Smooth muscle cell (in vitro differentiated cells): ENCODE data around the gene VN1R5. TPM values are rescaled to one million over a fixed set of nuclear protein-coding genes. Genes with fewer than 3 reads are reported as not detected.
A peak's percentile ranks its signal among the peaks of the same experiment; 100 is the strongest.
"Not testable (repeated sequence)": the region's sequence is repeated elsewhere in the genome, so short reads cannot be mapped to it uniquely, and the experiment has no call there.

Experiments
- DNase-seq: peaks from one replicate; lab custom pipeline; 2025; ENCODE audit not compliant: unreplicated experiment; lab: John Stamatoyannopoulos, UW
- H2AFZ ChIP-seq: fragments of 200-600 bp; sonication (generic); 2 replicates; pipeline ENCODE4 v1.6.0; 2016; ENCODE audit warnings: antibody characterized with exemption, low read depth, mild to moderate bottlenecking
- H3F3A ChIP-seq: fragments of 200-600 bp; sonication (generic); 2 replicates; pipeline ENCODE4 v1.6.0; 2017; ENCODE audit warnings: antibody characterized with exemption, low read depth
- H3K27ac ChIP-seq: fragments of 200-600 bp; sonication (generic); 2 replicates; pipeline ENCODE4 v1.5.1; 2016; ENCODE audit warnings: low read depth, mild to moderate bottlenecking
- H3K27me3 ChIP-seq: fragments of 200-600 bp; sonication (generic); 2 replicates; pipeline ENCODE4 v1.6.1; 2016; ENCODE audit warnings: low read depth, mild to moderate bottlenecking
- H3K36me3 ChIP-seq: fragments of 200-600 bp; sonication (generic); 2 replicates; pipeline ENCODE4 v1.5.1; 2016; ENCODE audit warnings: low read depth
- H3K4me1 ChIP-seq: fragments of 200-600 bp; sonication (generic); 2 replicates; pipeline ENCODE4 v1.5.1; 2016; ENCODE audit warnings: low read depth
- H3K4me2 ChIP-seq: fragments of 200-600 bp; sonication (generic); 2 replicates; pipeline ENCODE4 v1.6.0; 2016; ENCODE audit warnings: mild to moderate bottlenecking
- H3K4me3 ChIP-seq: fragments of 200-600 bp; sonication (generic); 2 replicates; pipeline ENCODE4 v1.5.1; 2016; ENCODE audit warnings: mild to moderate bottlenecking
- H3K79me2 ChIP-seq: fragments of 200-600 bp; sonication (generic); 2 replicates; pipeline ENCODE4 v1.6.0; 2016; ENCODE audit warnings: low read depth, mild to moderate bottlenecking
- H3K9ac ChIP-seq: fragments of 200-600 bp; sonication (generic); 2 replicates; pipeline ENCODE4 v1.6.0; 2016; ENCODE audit warnings: low read depth
- H3K9me3 ChIP-seq: fragments of 200-600 bp; sonication (generic); replicated peaks from 2 replicates; pipeline ENCODE4 v1.5.1; 2016; ENCODE audit warnings: low read depth
- H4K20me1 ChIP-seq: fragments of 200-600 bp; sonication (generic); 2 replicates; pipeline ENCODE4 v1.6.0; 2016; ENCODE audit warnings: low read depth
- WGBS: methylation state at CpG from one replicate; pipeline ENCODE4 v1.1.7; 2016; ENCODE audit warnings: low lambda C conversion rate; 5-methylcytosine and 5-hydroxymethylcytosine counted together
- polyA plus RNA-seq: library from polyadenylated mRNA; unstranded; fragments of >200 nt; fragmentation: Nextera tagmentation; extraction: Ambion mirVana; gene quantifications from 2 replicates; pipeline ENCODE4 v1.2.1, GENCODE V29; 2016
- total RNA-seq: library from RNA; depleted of rRNA; stranded (reverse); fragments of >200 nt; gene quantifications from 2 replicates; pipeline ENCODE4 v1.2.3, GENCODE V29; 2014
- TF ChIP-seq, protein P1 (sequence below): fragments of 200-600 bp; sonication (generic); IDR thresholded peaks from 2 replicates; pipeline ENCODE4 v1.5.1; 2017; ENCODE audit warnings: borderline replicate concordance, mild to moderate bottlenecking, antibody characterized with exemption; ENCODE audit not compliant: insufficient read depth, poor library complexity, severe bottlenecking

The VN1R5 gene
- total and polyA plus RNA-seq, 2 experiments from 2014 or later, result not detected

DNA sequence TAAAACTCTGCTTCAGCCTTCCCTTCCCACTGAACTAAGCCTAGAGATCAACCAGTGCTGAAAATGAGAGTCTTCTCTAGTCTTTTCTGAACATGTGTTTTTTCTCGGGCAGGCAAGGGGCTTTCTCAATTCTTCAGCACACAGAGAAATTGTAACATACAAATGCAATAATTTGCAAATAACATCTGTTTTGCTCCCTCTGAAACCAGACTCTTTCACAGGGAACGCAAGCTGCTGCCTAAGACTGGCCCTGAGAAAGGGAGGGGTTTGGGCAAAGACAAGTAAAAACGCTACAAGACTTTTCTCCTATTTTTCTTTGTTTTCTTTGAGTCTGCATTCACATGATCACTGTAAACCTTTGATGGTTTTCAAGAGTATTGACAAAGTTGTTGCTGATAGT lies 39.6 kb upstream of the VN1R5 start:
- H3K27ac ChIP-seq, result no peak overlapping the region
- no peak for DNase-seq
- TF ChIP-seq, protein P1, sequence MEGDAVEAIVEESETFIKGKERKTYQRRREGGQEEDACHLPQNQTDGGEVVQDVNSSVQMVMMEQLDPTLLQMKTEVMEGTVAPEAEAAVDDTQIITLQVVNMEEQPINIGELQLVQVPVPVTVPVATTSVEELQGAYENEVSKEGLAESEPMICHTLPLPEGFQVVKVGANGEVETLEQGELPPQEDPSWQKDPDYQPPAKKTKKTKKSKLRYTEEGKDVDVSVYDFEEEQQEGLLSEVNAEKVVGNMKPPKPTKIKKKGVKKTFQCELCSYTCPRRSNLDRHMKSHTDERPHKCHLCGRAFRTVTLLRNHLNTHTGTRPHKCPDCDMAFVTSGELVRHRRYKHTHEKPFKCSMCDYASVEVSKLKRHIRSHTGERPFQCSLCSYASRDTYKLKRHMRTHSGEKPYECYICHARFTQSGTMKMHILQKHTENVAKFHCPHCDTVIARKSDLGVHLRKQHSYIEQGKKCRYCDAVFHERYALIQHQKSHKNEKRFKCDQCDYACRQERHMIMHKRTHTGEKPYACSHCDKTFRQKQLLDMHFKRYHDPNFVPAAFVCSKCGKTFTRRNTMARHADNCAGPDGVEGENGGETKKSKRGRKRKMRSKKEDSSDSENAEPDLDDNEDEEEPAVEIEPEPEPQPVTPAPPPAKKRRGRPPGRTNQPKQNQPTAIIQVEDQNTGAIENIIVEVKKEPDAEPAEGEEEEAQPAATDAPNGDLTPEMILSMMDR, result no peak
- H3K36me3 ChIP-seq, result no peaks in the 10 kb centered on the region
- H4K20me1 ChIP-seq, result no peaks in the 10 kb centered on the region
- no peak overlapping the region for H3K4me3 ChIP-seq
- H3K79me2 ChIP-seq, result no peaks in the 10 kb centered on the region
- no peaks in the 10 kb centered on the region for H3F3A ChIP-seq
- no peak overlapping the region for H3K4me2 ChIP-seq
- H3K9me3 ChIP-seq, result no peaks in the 10 kb centered on the region
- 82% methylated on average over 3 of the region's 3 CpGs for WGBS
- peak overlapping the region; percentile 30 for H2AFZ ChIP-seq
- H3K4me1 ChIP-seq, result no peaks in the 10 kb centered on the region
- H3K27me3 ChIP-seq, result no peaks in the 10 kb centered on the region
- no peak overlapping the region for H3K9ac ChIP-seq

DNA sequence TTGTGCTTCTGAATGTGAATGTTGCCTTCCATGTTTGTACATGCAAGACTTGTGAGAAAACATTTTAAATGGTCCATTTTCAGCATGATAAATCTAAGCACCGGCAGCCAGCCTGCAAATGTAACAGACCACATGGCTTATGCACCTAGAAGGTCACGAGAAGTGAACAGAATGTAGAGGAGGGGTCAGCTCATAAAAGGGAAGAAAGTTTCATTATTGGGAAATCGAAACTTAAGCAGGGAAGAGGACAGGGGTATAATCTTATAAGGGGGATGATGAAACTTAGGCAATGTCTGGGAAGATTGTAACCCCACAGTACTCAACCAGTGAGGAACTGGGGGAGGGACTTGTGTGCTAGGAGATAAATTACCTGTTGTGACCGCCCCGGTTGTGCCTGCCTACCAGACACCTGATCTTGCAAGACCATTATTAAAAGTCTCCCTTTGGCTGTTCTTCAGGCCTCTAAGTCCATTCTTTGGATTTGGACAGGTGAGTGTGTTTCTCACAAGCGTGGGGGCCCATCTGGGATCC lies 37.7 kb upstream of the VN1R5 start:
- WGBS, result 80% methylated on average over 6 of the region's 6 CpGs
- Histone ChIP-seq H3K36me3 (no peaks in the 10 kb centered on the region), H4K20me1 (no peaks in the 10 kb centered on the region), H3F3A (no peaks in the 10 kb centered on the region), H3K4me1 (no peaks in the 10 kb centered on the region), H3K9ac (no peak overlapping the region), H3K4me3 (no peak overlapping the region), H3K27ac (no peak overlapping the region), H2AFZ (no peak overlapping the region), H3K9me3 (no peaks in the 10 kb centered on the region), H3K27me3 (no peaks in the 10 kb centered on the region), H3K79me2 (no peaks in the 10 kb centered on the region), H3K4me2 (no peak overlapping the region)
- no peak for DNase-seq
- TF ChIP-seq, protein P1, result no peak

DNA sequence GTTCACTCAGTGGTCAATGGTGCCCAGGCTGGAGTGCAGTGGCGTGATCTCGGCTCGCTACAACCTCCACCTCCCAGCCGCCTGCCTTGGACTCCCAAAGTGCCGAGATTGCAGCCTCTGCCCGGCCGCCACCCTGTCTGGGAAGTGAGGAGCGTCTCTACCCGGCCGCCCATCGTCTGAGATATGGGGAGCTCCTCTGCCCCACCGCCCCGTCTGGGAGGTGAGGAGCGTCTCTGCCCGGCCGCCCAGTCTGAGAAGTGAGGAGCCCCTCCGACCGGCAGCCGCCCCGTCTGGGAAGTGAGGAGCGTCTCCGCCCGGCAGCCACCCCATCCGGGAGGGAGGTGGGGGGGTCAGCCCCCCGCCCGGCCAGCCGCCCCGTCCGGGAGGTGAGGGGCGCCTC lies 35.6 kb upstream of the VN1R5 start:
- not testable (repeated sequence) for H3K27ac ChIP-seq, DNase-seq, H2AFZ ChIP-seq, H3K79me2 ChIP-seq, H3K4me1 ChIP-seq, H3K27me3 ChIP-seq, H3F3A ChIP-seq, H3K9me3 ChIP-seq, H3K4me3 ChIP-seq, H3K9ac ChIP-seq, H3K36me3 ChIP-seq, H3K4me2 ChIP-seq, H4K20me1 ChIP-seq
- WGBS, result 91% methylated on average over 22 of the region's 30 CpGs

DNA sequence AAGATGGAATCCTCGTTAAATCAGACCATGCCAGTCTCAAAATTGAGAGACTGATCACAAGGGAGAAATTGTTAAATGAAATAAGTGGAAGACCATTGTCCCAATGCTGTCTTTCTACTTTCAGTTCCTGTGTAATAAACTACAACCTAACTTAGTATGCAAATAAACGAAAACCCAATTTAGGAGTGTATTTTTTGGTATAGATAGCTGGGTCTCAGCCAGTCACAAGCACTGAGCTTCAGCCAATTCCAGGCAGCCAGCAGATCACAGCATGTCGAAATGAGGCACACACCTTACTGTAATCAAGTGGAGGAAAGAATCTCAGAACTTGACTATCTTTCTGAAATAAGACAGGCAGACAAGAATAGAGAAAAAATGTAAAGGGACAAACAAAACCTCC lies 33.0 kb upstream of the VN1R5 start:
- Histone ChIP-seq H3K9ac (no peak overlapping the region), H3K4me2 (no peak overlapping the region), H3K9me3 (no peaks in the 10 kb centered on the region), H3K27me3 (no peaks in the 10 kb centered on the region), H3K4me1 (no peaks in the 10 kb centered on the region), H2AFZ (no peak overlapping the region), H3K4me3 (no peak overlapping the region), H3K27ac (no peak overlapping the region), H4K20me1 (no peaks in the 10 kb centered on the region), H3K79me2 (no peaks in the 10 kb centered on the region), H3F3A (no peaks in the 10 kb centered on the region), H3K36me3 (no peaks in the 10 kb centered on the region)
- WGBS, result 80% methylated on average over 3 of the region's 3 CpGs
- TF ChIP-seq, protein P1, result no peak
- no peak for DNase-seq
